Gastrocnemius medialis (tissue), 4 donors: ENCODE measurements around the gene TMEM191C.
"Not testable (repeated sequence)": the region's sequence is repeated elsewhere in the genome, so short reads cannot be mapped to it uniquely, and the experiment has no call there.

ENCODE experiments used
- CTCF ChIP-seq, 5 experiments: fragments of 450-650 bp in 3 of 5; fragments of 200-600 bp in 2 of 5; sonication (generic) in 2 of 5; IDR thresholded peaks in 4 of 5; conservative IDR thresholded peaks in 1 of 5; 1 replicate in 4 of 5; 2 replicates in 1 of 5; pipeline ENCODE4 v1.5.1; 2016 to 2019; ENCODE audit warnings: antibody characterized with exemption in 5 of 5, mild to moderate bottlenecking in 3 of 5, moderate library complexity in 3 of 5
- POLR2A ChIP-seq, 2 donors: fragments of 450-650 bp; IDR thresholded peaks; one replicate each; pipeline ENCODE4 v1.6.1; 2017; ENCODE audit warnings: antibody characterized with exemption in 2 of 2, mild to moderate bottlenecking in 2 of 2, moderate library complexity in 2 of 2

GRCh38 chr22:21489149-21489680 is 22.0 kb downstream of the TMEM191C start:
- not testable (repeated sequence) for TF ChIP-seq CTCF (IDR thresholded peaks at IDR 0.05 in 4 of 5, conservative IDR thresholded peaks at IDR 0.05 in 1 of 5); POLR2A (IDR thresholded peaks at IDR 0.05)
